RWPE2 (cell line): ENCODE results near the gene ADAMTS8.
A peak's percentile ranks its signal among the peaks of the same experiment; 100 is the strongest.

Experiments
- ATAC-seq: fragments of 200-7000 bp; cut with Tn5 transposase; 3 replicates; pipeline ENCODE4 v1.9.1; 2021; ENCODE audit warnings: low read depth
- DNase-seq: peaks from one replicate; pipeline ENCODE4 v3.0.0-alpha.2; 2020; ENCODE audit warnings: low spot score
- H3K27ac ChIP-seq: fragments of 450-650 bp; 2 replicates; pipeline ENCODE4 v1.5.1; 2017; ENCODE audit warnings: mild to moderate bottlenecking; ENCODE audit not compliant: poor library complexity, severe bottlenecking
- H3K27me3 ChIP-seq: fragments of 250-450 bp; sonication (Bioruptor Pico); 2 replicates; pipeline ENCODE4 v1.5.1; 2021; ENCODE audit warnings: mild to moderate bottlenecking, moderate library complexity; ENCODE audit not compliant: insufficient read depth, poor library complexity, severe bottlenecking
- H3K36me3 ChIP-seq: fragments of 250-450 bp; sonication (Bioruptor Pico); 2 replicates; pipeline ENCODE4 v1.5.1; 2020; ENCODE audit warnings: low read depth, mild to moderate bottlenecking, moderate library complexity
- H3K4me1 ChIP-seq: fragments of 250-450 bp; sonication (Bioruptor Pico); 2 replicates; pipeline ENCODE4 v1.5.1; 2021; ENCODE audit warnings: mild to moderate bottlenecking, moderate library complexity; ENCODE audit not compliant: insufficient read depth, poor library complexity, severe bottlenecking
- H3K4me3 ChIP-seq: fragments of 250-450 bp; sonication (Bioruptor Pico); 2 replicates; pipeline ENCODE4 v1.5.1; 2021; ENCODE audit warnings: mild to moderate bottlenecking, moderate library complexity; ENCODE audit not compliant: severe bottlenecking
- H3K9me3 ChIP-seq: fragments of 250-450 bp; sonication (Bioruptor Pico); 2 replicates; pipeline ENCODE4 v1.5.1; 2021; ENCODE audit warnings: mild to moderate bottlenecking, moderate library complexity; ENCODE audit not compliant: severe bottlenecking
- CTCF ChIP-seq: fragments of 450-650 bp; IDR thresholded peaks from one replicate; pipeline ENCODE4 v1.5.1; 2017; ENCODE audit warnings: mild to moderate bottlenecking, moderate library complexity; ENCODE audit not compliant: poor library complexity, severe bottlenecking

ADAMTS8 gene

GRCh38 chr11:130429120-130429681, 792 bp upstream of the ADAMTS8 start:
- H3K4me1 ChIP-seq = no peaks in the 10 kb centered on the region
- no peak overlapping the region for H3K4me3 ChIP-seq
- H3K27ac ChIP-seq = no peak overlapping the region
- ATAC-seq = no peak
- TF ChIP-seq CTCF = no peak
- no peak for DNase-seq
- peaks cover 63% of the 10 kb centered on the region for H3K27me3 ChIP-seq
- no peaks in the 10 kb centered on the region for H3K36me3 ChIP-seq
- no peaks in the 10 kb centered on the region for H3K9me3 ChIP-seq

- Histone ChIP-seq H3K27ac (no peak overlapping the region), H3K4me1 (no peaks in the 10 kb centered on the region), H3K27me3 (peaks cover 71% of the 10 kb centered on the region), H3K9me3 (no peaks in the 10 kb centered on the region), H3K4me3 (peak overlapping the region; percentile 10), H3K36me3 (no peaks in the 10 kb centered on the region)
- no peak; the same call in 2 of the 3 replicates for ATAC-seq
- no peak for DNase-seq
- no peak for TF ChIP-seq CTCF
These were observed 661 bp downstream of the ADAMTS8 start for GRCh38 chr11:130427581-130428315.

- Histone ChIP-seq H3K4me3 (no peak overlapping the region), H3K4me1 (no peaks in the 10 kb centered on the region), H3K27me3 (peaks cover 71% of the 10 kb centered on the region), H3K27ac (no peak overlapping the region), H3K9me3 (no peaks in the 10 kb centered on the region), H3K36me3 (no peaks in the 10 kb centered on the region)
- ATAC-seq (no peak), DNase-seq (no peak)
- TF ChIP-seq CTCF = no peak
These were observed 1.5 kb downstream of the ADAMTS8 start for GRCh38 chr11:130426837-130427341.

GRCh38 chr11:130426223-130426836, 2.1 kb downstream of the ADAMTS8 start:
- Histone ChIP-seq H3K27me3 (peaks cover 71% of the 10 kb centered on the region), H3K4me3 (no peak overlapping the region), H3K27ac (no peak overlapping the region), H3K9me3 (no peaks in the 10 kb centered on the region), H3K4me1 (no peaks in the 10 kb centered on the region), H3K36me3 (no peaks in the 10 kb centered on the region)
- ATAC-seq (no peak), DNase-seq (no peak)
- no peak for TF ChIP-seq CTCF
